Activated CD4-positive, alpha-beta T cell treated with anti-CD3 and anti-CD28 coated beads, Interleukin-2, amount 50 U/mL, for 1 hour (primary cell): ENCODE results near the gene C9orf50.
"Not testable (repeated sequence)": the region's sequence is repeated elsewhere in the genome, so short reads cannot be mapped to it uniquely, and the experiment has no call there.

ENCODE experiments used
- DNase-seq: peaks from one replicate; pipeline ENCODE4 v3.0.0-alpha.2; 2020

Gene C9orf50

GRCh38 chr9:129620669-129621295, at the start of gene C9orf50:
Gene C9orf50 (minus strand): TSS chr9:129621101. CDS start chr9:129620574, 527 bp downstream.
- DNase-seq, result no peak

- no peak for DNase-seq
These were observed 49.0 kb upstream of the C9orf50 start for GRCh38 chr9:129669946-129670345.

GRCh38 chr9:129669141-129669718, 48.3 kb upstream of the C9orf50 start:
- no peak for DNase-seq

GRCh38 chr9:129667850-129668249, 46.9 kb upstream of the C9orf50 start:
- no peak for DNase-seq

- DNase-seq, result no peak
These were observed 46.5 kb upstream of the C9orf50 start for GRCh38 chr9:129667378-129667777.

- no peak for DNase-seq
These were observed 45.7 kb upstream of the C9orf50 start for GRCh38 chr9:129666575-129666974.

GRCh38 chr9:129665814-129666520, 45.1 kb upstream of the C9orf50 start:
- DNase-seq, result no peak

- DNase-seq, result peak; percentile 38
These were observed 44.5 kb upstream of the C9orf50 start, which contains the start of gene PRRX2 for GRCh38 chr9:129665389-129665775. Gene PRRX2 (plus strand): TSS chr9:129665647. CDS start chr9:129665868, 221 bp downstream.

- DNase-seq, result no peak
These were observed 44.0 kb upstream of the C9orf50 start for GRCh38 chr9:129664746-129665388.

- not testable (repeated sequence) for DNase-seq
These were observed 41.3 kb upstream of the C9orf50 start for GRCh38 chr9:129662239-129662638.

GRCh38 chr9:129661029-129661428, 40.1 kb upstream of the C9orf50 start:
- DNase-seq, result no peak

- no peak for DNase-seq
These were observed 36.0 kb upstream of the C9orf50 start for GRCh38 chr9:129656795-129657390.

- no peak for DNase-seq
These were observed 34.8 kb upstream of the C9orf50 start for GRCh38 chr9:129655696-129656095.

- no peak for DNase-seq
These were observed 34.3 kb upstream of the C9orf50 start for GRCh38 chr9:129655154-129655553.

- DNase-seq, result no peak
These were observed 33.7 kb upstream of the C9orf50 start for GRCh38 chr9:129654554-129655040.

- DNase-seq, result no peak
These were observed 33.1 kb upstream of the C9orf50 start for GRCh38 chr9:129653823-129654553.

GRCh38 chr9:129650680-129651235, 29.9 kb upstream of the C9orf50 start:
- no peak for DNase-seq

- DNase-seq, result no peak
These were observed 29.1 kb upstream of the C9orf50 start for GRCh38 chr9:129649726-129650679.

- no peak for DNase-seq
These were observed 27.8 kb upstream of the C9orf50 start for GRCh38 chr9:129648764-129649115.

- no peak for DNase-seq
These were observed 27.3 kb upstream of the C9orf50 start for GRCh38 chr9:129648092-129648763.
